ENCODE measurements around the gene CCDC91. TPM values are rescaled to one million over a fixed set of nuclear protein-coding genes. Genes with fewer than 3 reads are reported as not detected.
"Not testable (repeated sequence)": the region's sequence is repeated elsewhere in the genome, so short reads cannot be mapped to it uniquely, and the experiment has no call there.

Gene CCDC91
- total RNA-seq, 6 donors from 2014 or later, result 27.7 to 77.5 (median 30.2) TPM

DNA sequence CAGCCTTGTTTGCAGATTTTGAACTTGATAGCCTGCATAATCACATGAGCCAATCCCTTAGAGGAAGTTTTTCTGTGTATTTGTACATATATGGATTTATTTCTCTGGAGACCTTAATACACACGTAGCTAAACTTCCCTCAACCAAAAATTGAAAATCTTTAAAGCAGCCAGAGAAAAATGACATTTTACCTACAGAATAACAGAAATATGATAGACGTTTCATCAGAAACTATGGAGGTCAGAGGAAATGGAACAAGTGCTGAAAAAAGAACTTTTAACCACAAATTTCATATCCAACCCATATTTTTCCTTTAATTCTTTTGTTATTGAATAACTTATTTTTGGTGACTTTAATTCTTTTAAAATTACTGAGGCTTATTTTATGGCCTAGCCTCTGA lies 177.7 kb downstream of the CCDC91 start:
- H3K36me3 ChIP-seq, result peaks cover 0 to 10% (median 3%) of the 10 kb centered on the region in 4 donors
- DNase-seq (no peak), ATAC-seq (ENCODE audit: low FRiP score in 2 of 2) (no peak)
- H3K9me3 ChIP-seq, result peaks cover 9 to 44% (median 24%) of the 10 kb centered on the region in 4 donors
- no peaks in the 10 kb centered on the region for H3K4me1 ChIP-seq
- H3K4me3 ChIP-seq, result no peak overlapping the region
- H3K27ac ChIP-seq, result no peak overlapping the region
- WGBS, 2 donors, result 95 to 97% methylated on average over 2 of the region's 2 CpGs
- H3K27me3 ChIP-seq, result no peaks in the 10 kb centered on the region
- TF ChIP-seq, protein P1, sequence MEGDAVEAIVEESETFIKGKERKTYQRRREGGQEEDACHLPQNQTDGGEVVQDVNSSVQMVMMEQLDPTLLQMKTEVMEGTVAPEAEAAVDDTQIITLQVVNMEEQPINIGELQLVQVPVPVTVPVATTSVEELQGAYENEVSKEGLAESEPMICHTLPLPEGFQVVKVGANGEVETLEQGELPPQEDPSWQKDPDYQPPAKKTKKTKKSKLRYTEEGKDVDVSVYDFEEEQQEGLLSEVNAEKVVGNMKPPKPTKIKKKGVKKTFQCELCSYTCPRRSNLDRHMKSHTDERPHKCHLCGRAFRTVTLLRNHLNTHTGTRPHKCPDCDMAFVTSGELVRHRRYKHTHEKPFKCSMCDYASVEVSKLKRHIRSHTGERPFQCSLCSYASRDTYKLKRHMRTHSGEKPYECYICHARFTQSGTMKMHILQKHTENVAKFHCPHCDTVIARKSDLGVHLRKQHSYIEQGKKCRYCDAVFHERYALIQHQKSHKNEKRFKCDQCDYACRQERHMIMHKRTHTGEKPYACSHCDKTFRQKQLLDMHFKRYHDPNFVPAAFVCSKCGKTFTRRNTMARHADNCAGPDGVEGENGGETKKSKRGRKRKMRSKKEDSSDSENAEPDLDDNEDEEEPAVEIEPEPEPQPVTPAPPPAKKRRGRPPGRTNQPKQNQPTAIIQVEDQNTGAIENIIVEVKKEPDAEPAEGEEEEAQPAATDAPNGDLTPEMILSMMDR (IDR thresholded peaks at IDR 0.05), result no peak

DNA sequence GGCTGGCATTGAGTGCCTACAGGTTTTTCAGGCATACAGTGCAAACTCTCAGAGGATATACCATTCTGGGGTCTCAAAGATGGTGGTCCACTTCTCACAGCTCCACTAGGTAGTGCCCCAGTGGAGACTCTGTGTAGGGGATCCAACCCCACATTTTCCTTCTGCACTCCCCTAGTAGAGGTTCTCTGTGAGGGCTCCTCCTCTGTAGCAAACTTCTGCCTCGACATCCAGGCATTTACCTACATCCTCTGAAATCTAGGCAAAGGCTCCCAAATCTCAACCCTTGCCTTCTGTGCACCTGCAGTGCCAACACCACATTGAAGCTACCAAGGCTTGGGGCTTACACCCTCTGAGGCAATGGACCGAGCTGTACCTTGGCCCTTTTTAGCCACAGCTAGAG lies 179.2 kb downstream of the CCDC91 start:
- no peak for TF ChIP-seq POLR2AphosphoS5 (IDR thresholded peaks at IDR 0.05)
- TF ChIP-seq EP300 (IDR thresholded peaks at IDR 0.05), result no peak
- no peak for TF ChIP-seq POLR2A (IDR thresholded peaks at IDR 0.05)
- ATAC-seq (ENCODE audit: low FRiP score in 2 of 2) (no peak), DNase-seq (no peak)
- H3K36me3 ChIP-seq, result peaks cover 0 to 10% (median 3%) of the 10 kb centered on the region in 4 donors
- no peak overlapping the region for H3K27ac ChIP-seq
- no peak overlapping the region for H3K4me3 ChIP-seq
- 94 to 100% methylated on average over 1 to 2 of the region's 2 CpGs for WGBS, 2 donors
- no peaks in the 10 kb centered on the region for H3K27me3 ChIP-seq
- H3K4me1 ChIP-seq, result no peaks in the 10 kb centered on the region
- peaks cover 9 to 44% (median 24%) of the 10 kb centered on the region in 4 donors for H3K9me3 ChIP-seq

DNA sequence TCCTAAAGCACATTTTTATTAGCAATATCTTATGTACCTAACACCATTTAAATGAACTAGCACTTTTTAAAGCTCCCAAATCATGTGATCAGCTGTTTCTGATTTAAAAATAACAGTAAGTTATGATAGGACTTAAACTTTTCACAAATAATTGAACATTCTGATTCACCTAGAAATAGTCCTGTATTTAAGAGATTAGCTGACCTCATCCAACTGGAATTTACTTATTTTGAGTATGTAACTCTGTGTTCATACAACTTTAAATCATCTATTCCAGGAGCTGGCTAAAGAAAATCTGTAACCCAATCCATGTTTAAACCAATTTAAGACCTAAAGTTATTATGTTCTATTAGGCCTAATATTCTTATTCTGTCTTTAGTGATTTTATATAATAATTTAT lies 184.3 kb downstream of the CCDC91 start:
- Histone ChIP-seq H3K27ac (no peak overlapping the region), H3K4me1 (no peaks in the 10 kb centered on the region), H3K9me3 (peaks cover 7 to 25% (median 13%) of the 10 kb centered on the region in 4 donors), H3K36me3 (peaks cover 0 to 5% (median 3%) of the 10 kb centered on the region in 4 donors), H3K27me3 (no peaks in the 10 kb centered on the region), H3K4me3 (no peak overlapping the region)
- DNase-seq (no peak), ATAC-seq (ENCODE audit: low FRiP score in 2 of 2) (no peak)
- TF ChIP-seq POLR2AphosphoS5 (IDR thresholded peaks at IDR 0.05) (no peak), POLR2A (IDR thresholded peaks at IDR 0.05) (no peak), EP300 (IDR thresholded peaks at IDR 0.05) (no peak)
- TF ChIP-seq, protein P1 (IDR thresholded peaks at IDR 0.05), result no peak

DNA sequence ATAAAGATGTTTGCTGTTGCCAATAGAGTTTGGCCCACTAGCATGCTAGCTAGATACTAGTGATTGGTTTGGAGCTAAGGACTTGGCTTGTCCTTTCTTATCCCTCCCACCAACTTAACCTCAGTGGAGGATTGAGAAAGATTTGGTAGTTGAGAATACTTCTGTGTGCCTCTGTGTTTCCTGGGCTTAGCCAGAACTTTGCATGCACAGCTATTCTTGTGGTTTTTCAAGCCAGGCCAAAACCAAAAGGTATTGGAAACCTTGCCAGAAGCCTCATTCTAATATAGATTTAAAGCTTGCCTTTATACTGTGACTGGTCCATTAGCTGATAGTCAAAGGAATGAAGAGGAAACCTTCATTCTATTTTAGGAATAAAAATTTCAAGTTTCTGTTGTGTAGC lies 188.5 kb downstream of the CCDC91 start:
- TF ChIP-seq POLR2AphosphoS5 (IDR thresholded peaks at IDR 0.05) (no peak), EP300 (IDR thresholded peaks at IDR 0.05) (no peak), POLR2A (IDR thresholded peaks at IDR 0.05) (no peak)
- TF ChIP-seq, protein P1 (IDR thresholded peaks at IDR 0.05), result no peak
- ATAC-seq (ENCODE audit: low FRiP score in 2 of 2), result no peak
- no peak for DNase-seq

DNA sequence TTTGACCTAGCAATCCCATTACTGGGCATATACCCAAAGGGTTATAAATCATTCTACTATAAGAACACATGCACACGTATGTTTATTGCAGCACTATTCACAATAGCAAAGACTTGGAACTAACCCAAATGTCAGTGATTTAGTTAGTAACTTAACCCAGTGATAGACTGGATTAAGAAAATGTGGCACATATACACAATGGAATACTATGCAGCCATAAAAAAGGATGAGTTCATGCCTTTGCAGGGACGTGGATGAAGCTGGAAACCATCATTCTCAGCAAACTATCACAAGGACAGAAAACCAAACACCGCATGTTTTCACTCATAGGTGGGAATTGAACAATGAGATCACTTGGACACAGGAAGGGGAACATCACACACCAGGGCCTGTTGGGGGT lies 189.5 kb downstream of the CCDC91 start:
- 70 to 83% methylated on average over 3 of the region's 3 CpGs for WGBS, 2 donors
- not testable (repeated sequence) for DNase-seq; H3K36me3 ChIP-seq; H3K4me3 ChIP-seq; H3K27me3 ChIP-seq; H3K27ac ChIP-seq; H3K9me3 ChIP-seq; H3K4me1 ChIP-seq; ATAC-seq (ENCODE audit: low FRiP score in 2 of 2)

More for the DNA sequence above, 188.5 kb downstream of the CCDC91 start:
- Histone ChIP-seq H3K4me3 (no peak overlapping the region), H3K27me3 (no peaks in the 10 kb centered on the region), H3K27ac (no peak overlapping the region), H3K36me3 (no peaks in the 10 kb centered on the region), H3K9me3 (no peaks in the 10 kb centered on the region), H3K4me1 (no peaks in the 10 kb centered on the region)

DNA sequence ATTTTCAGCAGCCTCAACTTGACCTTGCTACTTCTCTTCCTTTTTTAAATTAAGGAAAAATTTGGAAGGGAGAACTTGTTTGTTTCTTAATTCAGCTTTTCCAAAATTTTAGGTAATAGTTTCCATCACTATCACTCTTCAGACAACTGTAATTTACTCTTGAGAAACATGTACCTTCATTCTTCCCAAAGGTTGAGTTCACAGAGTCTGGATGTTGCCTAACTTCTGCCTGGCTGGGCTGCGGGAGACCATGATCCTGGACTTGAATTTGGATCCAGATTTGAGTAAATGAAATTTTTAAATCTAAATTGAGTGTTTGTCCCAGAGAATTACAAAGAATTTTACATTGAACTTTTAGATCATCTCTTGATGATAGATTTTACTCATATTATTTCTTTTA lies 193.1 kb downstream of the CCDC91 start:
- WGBS, 2 donors, result 93 to 97% methylated on average over 1 of the region's 1 CpG
- DNase-seq (no peak), ATAC-seq (ENCODE audit: low FRiP score in 2 of 2) (no peak)
- H3K9me3 ChIP-seq, result no peaks in the 10 kb centered on the region
- no peak overlapping the region for H3K27ac ChIP-seq
- no peak overlapping the region for H3K4me3 ChIP-seq
- H3K36me3 ChIP-seq, result no peaks in the 10 kb centered on the region
- no peaks in the 10 kb centered on the region for H3K27me3 ChIP-seq
- TF ChIP-seq POLR2AphosphoS5 (IDR thresholded peaks at IDR 0.05) (no peak), EP300 (IDR thresholded peaks at IDR 0.05) (no peak)
- H3K4me1 ChIP-seq, result no peaks in the 10 kb centered on the region
